Smooth muscle cell (in vitro differentiated cells): ENCODE measurements around the gene ZCCHC8. TPM values are rescaled to one million over a fixed set of nuclear protein-coding genes. Genes with fewer than 3 reads are reported as not detected.
"Not testable (repeated sequence)": the region's sequence is repeated elsewhere in the genome, so short reads cannot be mapped to it uniquely, and the experiment has no call there.

Source experiments
- DNase-seq: peaks from one replicate; lab custom pipeline; 2025; ENCODE audit not compliant: unreplicated experiment; lab: John Stamatoyannopoulos, UW
- H2AFZ ChIP-seq: fragments of 200-600 bp; sonication (generic); 2 replicates; pipeline ENCODE4 v1.6.0; 2016; ENCODE audit warnings: antibody characterized with exemption, low read depth, mild to moderate bottlenecking
- H3F3A ChIP-seq: fragments of 200-600 bp; sonication (generic); 2 replicates; pipeline ENCODE4 v1.6.0; 2017; ENCODE audit warnings: antibody characterized with exemption, low read depth
- H3K27ac ChIP-seq: fragments of 200-600 bp; sonication (generic); 2 replicates; pipeline ENCODE4 v1.5.1; 2016; ENCODE audit warnings: low read depth, mild to moderate bottlenecking
- H3K27me3 ChIP-seq: fragments of 200-600 bp; sonication (generic); 2 replicates; pipeline ENCODE4 v1.6.1; 2016; ENCODE audit warnings: low read depth, mild to moderate bottlenecking
- H3K36me3 ChIP-seq: fragments of 200-600 bp; sonication (generic); 2 replicates; pipeline ENCODE4 v1.5.1; 2016; ENCODE audit warnings: low read depth
- H3K4me1 ChIP-seq: fragments of 200-600 bp; sonication (generic); 2 replicates; pipeline ENCODE4 v1.5.1; 2016; ENCODE audit warnings: low read depth
- H3K4me2 ChIP-seq: fragments of 200-600 bp; sonication (generic); 2 replicates; pipeline ENCODE4 v1.6.0; 2016; ENCODE audit warnings: mild to moderate bottlenecking
- H3K4me3 ChIP-seq: fragments of 200-600 bp; sonication (generic); 2 replicates; pipeline ENCODE4 v1.5.1; 2016; ENCODE audit warnings: mild to moderate bottlenecking
- H3K79me2 ChIP-seq: fragments of 200-600 bp; sonication (generic); 2 replicates; pipeline ENCODE4 v1.6.0; 2016; ENCODE audit warnings: low read depth, mild to moderate bottlenecking
- H3K9ac ChIP-seq: fragments of 200-600 bp; sonication (generic); 2 replicates; pipeline ENCODE4 v1.6.0; 2016; ENCODE audit warnings: low read depth
- H3K9me3 ChIP-seq: fragments of 200-600 bp; sonication (generic); replicated peaks from 2 replicates; pipeline ENCODE4 v1.5.1; 2016; ENCODE audit warnings: low read depth
- H4K20me1 ChIP-seq: fragments of 200-600 bp; sonication (generic); 2 replicates; pipeline ENCODE4 v1.6.0; 2016; ENCODE audit warnings: low read depth
- CTCF ChIP-seq: fragments of 200-600 bp; sonication (generic); IDR thresholded peaks from 2 replicates; pipeline ENCODE4 v1.5.1; 2017; ENCODE audit warnings: borderline replicate concordance, mild to moderate bottlenecking, antibody characterized with exemption; ENCODE audit not compliant: insufficient read depth, poor library complexity, severe bottlenecking
- WGBS: methylation state at CpG from one replicate; pipeline ENCODE4 v1.1.7; 2016; ENCODE audit warnings: low lambda C conversion rate; 5-methylcytosine and 5-hydroxymethylcytosine counted together
- polyA plus RNA-seq: library from polyadenylated mRNA; unstranded; fragments of >200 nt; fragmentation: Nextera tagmentation; extraction: Ambion mirVana; gene quantifications from 2 replicates; pipeline ENCODE4 v1.2.1, GENCODE V29; 2016
- total RNA-seq: library from RNA; depleted of rRNA; stranded (reverse); fragments of >200 nt; gene quantifications from 2 replicates; pipeline ENCODE4 v1.2.3, GENCODE V29; 2014

ZCCHC8 gene
- total and polyA plus RNA-seq, 2 experiments from 2014 or later: 8.8 to 20.6 TPM

GRCh38 chr12:122446390-122446789 lies 54.3 kb downstream of the ZCCHC8 start:
- not testable (repeated sequence) for H3F3A ChIP-seq, H3K36me3 ChIP-seq, H3K79me2 ChIP-seq, H3K9me3 ChIP-seq, H3K27ac ChIP-seq, H3K4me3 ChIP-seq, H2AFZ ChIP-seq, H3K4me2 ChIP-seq, H3K4me1 ChIP-seq, H3K27me3 ChIP-seq, H4K20me1 ChIP-seq, H3K9ac ChIP-seq, DNase-seq
- 87% methylated on average over 6 of the region's 6 CpGs for WGBS

DNA sequence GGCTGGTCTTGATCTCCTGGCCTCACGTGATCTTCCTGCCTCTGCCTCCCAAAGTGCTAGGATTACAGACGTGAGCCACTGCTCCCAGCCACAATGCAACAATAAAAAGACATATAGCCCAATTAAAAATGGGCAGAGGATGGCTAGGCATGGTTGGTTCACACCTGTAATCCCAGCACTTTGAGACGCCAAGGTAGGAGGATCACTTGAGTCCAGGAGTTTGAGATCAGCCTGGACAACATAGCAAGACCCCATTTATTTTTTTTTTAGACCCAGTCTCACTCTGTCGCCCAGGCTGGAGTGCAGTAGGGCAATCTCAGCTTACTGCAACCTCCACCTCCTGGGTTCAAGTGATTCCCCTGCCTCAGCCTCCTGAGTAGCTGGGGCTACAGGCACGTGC lies 56.7 kb downstream of the ZCCHC8 start:
- not testable (repeated sequence) for H3K4me1 ChIP-seq, H3K9ac ChIP-seq, H3K4me3 ChIP-seq, H3K9me3 ChIP-seq, H3K27ac ChIP-seq, H3K79me2 ChIP-seq, H2AFZ ChIP-seq, H4K20me1 ChIP-seq, DNase-seq, H3K4me2 ChIP-seq, H3F3A ChIP-seq, H3K27me3 ChIP-seq, H3K36me3 ChIP-seq
- WGBS: 83% methylated on average over 5 of the region's 5 CpGs

GRCh38 chr12:122438822-122439221 lies 61.9 kb downstream of the ZCCHC8 start:
- not testable (repeated sequence) for H3K36me3 ChIP-seq, H3K27ac ChIP-seq, H3F3A ChIP-seq, DNase-seq, H2AFZ ChIP-seq, H4K20me1 ChIP-seq, H3K27me3 ChIP-seq, H3K4me3 ChIP-seq, H3K4me1 ChIP-seq, H3K9me3 ChIP-seq, H3K9ac ChIP-seq, H3K79me2 ChIP-seq, H3K4me2 ChIP-seq
- WGBS: 90% methylated on average over 8 of the region's 8 CpGs

DNA sequence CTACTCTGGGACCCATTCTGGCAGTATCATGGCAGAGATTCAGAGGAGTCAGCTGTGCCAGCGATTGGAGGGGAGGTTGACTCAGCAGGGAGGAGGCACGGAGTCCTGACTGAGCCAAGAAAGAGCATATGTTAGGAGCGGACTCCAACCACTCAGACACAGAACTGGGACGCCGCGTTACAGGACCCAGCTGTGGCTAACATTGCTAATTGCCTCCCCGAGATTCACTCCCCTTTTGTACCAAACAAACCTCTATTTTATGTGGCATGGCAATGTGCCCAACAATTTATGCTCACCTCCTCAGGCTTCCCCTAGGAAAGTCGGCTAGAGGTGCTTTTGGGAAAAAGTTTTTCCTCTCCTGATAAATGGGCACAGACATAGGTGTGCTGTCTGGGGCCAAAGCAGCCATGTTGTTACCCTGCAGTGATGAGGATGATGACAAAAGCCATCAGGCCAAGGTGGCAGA lies 63.0 kb downstream of the ZCCHC8 start:
- Histone ChIP-seq H3K9me3 (no peaks in the 10 kb centered on the region), H3F3A (no peaks in the 10 kb centered on the region), H3K27ac (no peak overlapping the region), H3K4me2 (no peak overlapping the region), H2AFZ (no peak overlapping the region), H3K36me3 (no peaks in the 10 kb centered on the region), H3K79me2 (no peaks in the 10 kb centered on the region), H3K9ac (no peak overlapping the region), H3K4me3 (no peak overlapping the region), H4K20me1 (no peaks in the 10 kb centered on the region), H3K27me3 (no peaks in the 10 kb centered on the region), H3K4me1 (no peaks in the 10 kb centered on the region)
- no peak for DNase-seq
- 90% methylated on average over 8 of the region's 8 CpGs for WGBS
- TF ChIP-seq CTCF: no peak

- no peaks in the 10 kb centered on the region for H3F3A ChIP-seq
- no peaks in the 10 kb centered on the region for H3K9me3 ChIP-seq
- H2AFZ ChIP-seq: no peak overlapping the region
- no peaks in the 10 kb centered on the region for H4K20me1 ChIP-seq
- no peak overlapping the region for H3K9ac ChIP-seq
- H3K4me2 ChIP-seq: no peak overlapping the region
- 94% methylated on average over 4 of the region's 4 CpGs for WGBS
- no peaks in the 10 kb centered on the region for H3K79me2 ChIP-seq
- no peaks in the 10 kb centered on the region for H3K36me3 ChIP-seq
- no peak for DNase-seq
- no peaks in the 10 kb centered on the region for H3K27me3 ChIP-seq
- no peak overlapping the region for H3K4me3 ChIP-seq
- TF ChIP-seq CTCF: no peak
- H3K4me1 ChIP-seq: no peaks in the 10 kb centered on the region
- H3K27ac ChIP-seq: no peak overlapping the region
Observed at GRCh38 chr12:122435186-122435585, 65.5 kb downstream of the ZCCHC8 start.

- H2AFZ ChIP-seq, H3K79me2 ChIP-seq, H3K4me1 ChIP-seq, DNase-seq, H3K27ac ChIP-seq, H3K36me3 ChIP-seq, H3K9me3 ChIP-seq, H3K4me3 ChIP-seq, H3K4me2 ChIP-seq, H3K9ac ChIP-seq, H3K27me3 ChIP-seq, H3F3A ChIP-seq, H4K20me1 ChIP-seq: not testable (repeated sequence)
- 93% methylated on average over 5 of the region's 5 CpGs for WGBS
Observed at GRCh38 chr12:122429043-122429442, 71.7 kb downstream of the ZCCHC8 start.
